Gastroesophageal sphincter (tissue), 4 donors: Measurements from ENCODE around the gene UST. TPM values are rescaled to one million over a fixed set of nuclear protein-coding genes. Genes with fewer than 3 reads are reported as not detected.

Experiments
- ATAC-seq: fragments of 150-250 bp; one replicate; pipeline ENCODE4 v1.9.1; 2016; ENCODE audit warnings: mild to moderate bottlenecking, moderate library complexity
- H3K27ac ChIP-seq, 4 donors: fragments of 200-600 bp; sonication (generic) in 3 of 4; 1 replicate in 3 of 4; 2 replicates in 1 of 4; pipeline ENCODE4 v1.5.1; 2016 to 2019
- H3K27me3 ChIP-seq: fragments of 200-600 bp; sonication (generic); one replicate; pipeline ENCODE4 v1.5.1; 2019
- H3K36me3 ChIP-seq, 2 donors: fragments of 200-600 bp; sonication (generic); one replicate each; pipeline ENCODE4 v1.5.1; 2019; ENCODE audit warnings: control low read depth in 1 of 2
- H3K4me1 ChIP-seq, 3 donors: fragments of 200-600 bp; sonication (generic); 1 replicate in 2 of 3; 2 replicates in 1 of 3; pipeline ENCODE4 v1.5.1; 2016 to 2019; ENCODE audit warnings: control low read depth in 2 of 3
- H3K4me3 ChIP-seq, 2 donors: fragments of 200-600 bp; sonication (generic); one replicate each; pipeline ENCODE4 v1.5.1; 2019; ENCODE audit warnings: mild to moderate bottlenecking in 1 of 2, moderate library complexity in 1 of 2
- H3K9me3 ChIP-seq, 3 donors: fragments of 200-600 bp; sonication (generic); one replicate each; pipeline ENCODE4 v1.5.1; 2017 to 2019; ENCODE audit warnings: control low read depth in 2 of 3
- CTCF ChIP-seq, 4 experiments: fragments of 200-600 bp in 2 of 4; fragments of 450-650 bp in 2 of 4; sonication (generic) in 1 of 4; IDR thresholded peaks; one replicate each; pipeline ENCODE4 v1.5.1; 2017 to 2019; ENCODE audit warnings: antibody characterized with exemption in 4 of 4, mild to moderate bottlenecking in 2 of 4, moderate library complexity in 2 of 4
- EP300 ChIP-seq: sonication (generic); formaldehyde crosslinking; IDR thresholded peaks from one replicate; pipeline ENCODE4 v1.6.1; 2017; ENCODE audit warnings: antibody characterized with exemption, mild to moderate bottlenecking
- POLR2A ChIP-seq, 2 donors: fragments of 450-650 bp; IDR thresholded peaks; one replicate each; pipeline ENCODE4 v1.6.1; 2017; ENCODE audit warnings: antibody characterized with exemption in 2 of 2, mild to moderate bottlenecking in 2 of 2, moderate library complexity in 1 of 2
- POLR2AphosphoS5 ChIP-seq: sonication (generic); formaldehyde crosslinking; IDR thresholded peaks from one replicate; pipeline ENCODE4 v1.6.1; 2017; ENCODE audit warnings: antibody characterized with exemption
- WGBS, 2 donors: methylation state at CpG; one replicate each; pipeline ENCODE4 v1.1.5; 2018; ENCODE audit warnings: low coverage in 1 of 2; 5-methylcytosine and 5-hydroxymethylcytosine counted together
- total RNA-seq, 4 donors: library from RNA; depleted of rRNA; stranded (reverse); fragments of >200 nt; gene quantifications; one replicate each; pipeline ENCODE4 v1.1.0, GENCODE V29; 2016

Gene UST
- total RNA-seq, 4 donors from 2014 or later = 17.4 to 48.1 (median 32.4) TPM

- TF ChIP-seq EP300 = no peak
- TF ChIP-seq CTCF (IDR thresholded peaks at IDR 0.05) = no peak
- TF ChIP-seq POLR2A (IDR thresholded peaks at IDR 0.05) = no peak
- TF ChIP-seq POLR2AphosphoS5 = no peak
- Histone ChIP-seq H3K9me3 (no peaks in the 10 kb centered on the region), H3K4me3 (no peak overlapping the region), H3K4me1 (peaks cover 0 to 16% (median 6%) of the 10 kb centered on the region in 3 donors), H3K36me3 (no peaks in the 10 kb centered on the region), H3K27ac (no peak overlapping the region), H3K27me3 (no peaks in the 10 kb centered on the region)
- no peak for ATAC-seq
- WGBS, 2 donors = 85 to 86% methylated on average over 3 to 4 of the region's 4 CpGs
These were observed 310.1 kb downstream of the UST start for GRCh38 chr6:149056777-149057463.

GRCh38 chr6:149057464-149057840 is 310.6 kb downstream of the UST start:
- H3K9me3 ChIP-seq = no peaks in the 10 kb centered on the region
- no peaks in the 10 kb centered on the region for H3K27me3 ChIP-seq
- H3K27ac ChIP-seq = no peak overlapping the region
- TF ChIP-seq POLR2AphosphoS5 (no peak), EP300 (no peak), CTCF (IDR thresholded peaks at IDR 0.05) (no peak), POLR2A (IDR thresholded peaks at IDR 0.05) (no peak)
- 92 to 100% methylated on average over 1 of the region's 1 CpG for WGBS, 2 donors
- ATAC-seq = no peak
- H3K36me3 ChIP-seq = no peaks in the 10 kb centered on the region
- no peak overlapping the region for H3K4me3 ChIP-seq
- H3K4me1 ChIP-seq = peaks cover 0 to 16% (median 6%) of the 10 kb centered on the region in 3 donors

- Histone ChIP-seq H3K4me1 (peaks cover 0 to 16% (median 6%) of the 10 kb centered on the region in 3 donors), H3K36me3 (no peaks in the 10 kb centered on the region), H3K4me3 (no peak overlapping the region), H3K27me3 (no peaks in the 10 kb centered on the region), H3K27ac (no peak overlapping the region), H3K9me3 (no peaks in the 10 kb centered on the region)
- ATAC-seq = no peak
- 74 to 77% methylated on average over 6 of the region's 7 CpGs for WGBS, 2 donors
- TF ChIP-seq POLR2AphosphoS5 (no peak), EP300 (no peak), CTCF (IDR thresholded peaks at IDR 0.05) (no peak), POLR2A (IDR thresholded peaks at IDR 0.05) (no peak)
These were observed 312.7 kb downstream of the UST start for GRCh38 chr6:149059557-149059956.

DNA sequence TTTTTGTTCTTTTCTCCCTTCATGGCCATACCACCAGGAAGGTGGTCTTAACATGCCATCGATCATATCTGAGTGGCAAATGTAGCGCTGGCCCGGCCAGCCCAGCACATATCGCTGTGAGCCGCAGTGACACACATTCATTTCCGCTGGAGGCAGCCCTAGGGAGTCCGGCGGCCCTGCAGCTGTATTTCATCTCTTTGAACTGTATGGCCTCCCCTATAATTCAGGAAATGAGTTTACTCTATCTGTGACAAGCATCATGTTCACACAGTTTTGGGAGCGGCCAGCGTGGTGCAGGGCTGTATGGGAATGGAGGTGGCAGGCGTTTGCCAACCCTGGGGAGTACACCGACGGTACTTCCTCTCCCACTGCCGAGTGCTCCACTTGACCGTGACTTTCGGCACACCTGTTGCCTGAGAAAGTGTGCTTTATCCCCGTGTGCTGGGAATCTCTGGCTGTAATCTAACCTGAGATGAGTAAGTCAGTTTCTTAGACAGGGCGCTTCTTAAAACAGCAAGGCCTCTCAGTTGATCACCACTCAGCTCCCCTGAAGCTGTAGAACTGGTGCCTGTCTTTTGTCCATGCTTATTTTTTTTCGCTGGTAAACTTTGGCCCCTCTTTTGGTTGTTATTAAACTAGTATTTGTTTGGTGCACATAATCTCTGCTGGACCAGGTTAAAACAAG is 313.6 kb downstream of the UST start:
- Histone ChIP-seq H3K4me1 (peaks cover 0 to 23% (median 6%) of the 10 kb centered on the region in 3 donors), H3K9me3 (no peaks in the 10 kb centered on the region), H3K4me3 (no peak overlapping the region), H3K27me3 (no peaks in the 10 kb centered on the region), H3K36me3 (no peaks in the 10 kb centered on the region), H3K27ac (no peak overlapping the region)
- no peak for TF ChIP-seq CTCF (IDR thresholded peaks at IDR 0.05)
- TF ChIP-seq POLR2A (IDR thresholded peaks at IDR 0.05) = no peak
- TF ChIP-seq POLR2AphosphoS5 = no peak
- no peak for TF ChIP-seq EP300
- WGBS, 2 donors = 65 to 72% methylated on average over 4 to 18 of the region's 19 CpGs
- no peak for ATAC-seq
